Esophagus squamous epithelium (tissue), 4 donors: Measurements from ENCODE around the gene PRUNE2.

Experiments used
- POLR2A ChIP-seq, 4 donors: fragments of 450-650 bp; IDR thresholded peaks; one replicate each; pipeline ENCODE4 v1.6.1; 2017; ENCODE audit warnings: antibody characterized with exemption in 4 of 4, mild to moderate bottlenecking in 4 of 4, moderate library complexity in 3 of 4
- TF ChIP-seq, protein P1 (sequence below), 6 experiments: fragments of 450-650 bp in 4 of 6; fragments of 200-600 bp in 2 of 6; sonication (generic) in 2 of 6; IDR thresholded peaks; one replicate each; pipeline ENCODE4 v1.5.1; 2016 to 2019; ENCODE audit warnings: antibody characterized with exemption in 6 of 6, mild to moderate bottlenecking in 4 of 6, moderate library complexity in 4 of 6

DNA sequence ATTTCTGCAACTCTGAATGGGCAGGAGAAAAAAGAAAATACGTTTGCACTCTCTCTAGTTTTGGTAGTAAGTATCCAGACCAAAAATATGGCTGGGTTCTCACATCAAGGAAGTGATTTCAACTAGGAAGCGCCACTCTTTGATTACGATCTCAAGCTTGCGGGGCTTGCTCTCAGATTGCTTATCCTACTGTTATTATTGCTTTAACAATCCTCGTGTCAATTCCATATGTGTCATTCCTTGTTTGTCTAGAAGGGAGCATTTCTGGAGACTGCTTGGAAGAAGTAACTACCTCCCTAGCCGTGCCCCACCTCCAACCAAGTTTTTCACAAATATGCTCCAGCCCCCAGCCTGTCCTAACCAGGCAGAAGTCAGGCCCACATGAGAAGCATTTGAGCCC, 3.5 kb downstream of the PRUNE2 start:
- TF ChIP-seq, protein P1, sequence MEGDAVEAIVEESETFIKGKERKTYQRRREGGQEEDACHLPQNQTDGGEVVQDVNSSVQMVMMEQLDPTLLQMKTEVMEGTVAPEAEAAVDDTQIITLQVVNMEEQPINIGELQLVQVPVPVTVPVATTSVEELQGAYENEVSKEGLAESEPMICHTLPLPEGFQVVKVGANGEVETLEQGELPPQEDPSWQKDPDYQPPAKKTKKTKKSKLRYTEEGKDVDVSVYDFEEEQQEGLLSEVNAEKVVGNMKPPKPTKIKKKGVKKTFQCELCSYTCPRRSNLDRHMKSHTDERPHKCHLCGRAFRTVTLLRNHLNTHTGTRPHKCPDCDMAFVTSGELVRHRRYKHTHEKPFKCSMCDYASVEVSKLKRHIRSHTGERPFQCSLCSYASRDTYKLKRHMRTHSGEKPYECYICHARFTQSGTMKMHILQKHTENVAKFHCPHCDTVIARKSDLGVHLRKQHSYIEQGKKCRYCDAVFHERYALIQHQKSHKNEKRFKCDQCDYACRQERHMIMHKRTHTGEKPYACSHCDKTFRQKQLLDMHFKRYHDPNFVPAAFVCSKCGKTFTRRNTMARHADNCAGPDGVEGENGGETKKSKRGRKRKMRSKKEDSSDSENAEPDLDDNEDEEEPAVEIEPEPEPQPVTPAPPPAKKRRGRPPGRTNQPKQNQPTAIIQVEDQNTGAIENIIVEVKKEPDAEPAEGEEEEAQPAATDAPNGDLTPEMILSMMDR (IDR thresholded peaks at IDR 0.05): no peak
- TF ChIP-seq POLR2A (IDR thresholded peaks at IDR 0.05): no peak
